IMR-90 (cell line): ENCODE measurements around the gene KCTD18. TPM values are rescaled to one million over a fixed set of nuclear protein-coding genes. Genes with fewer than 3 reads are reported as not detected.

Experiments
- ATAC-seq: fragments of 200-7000 bp; cut with Tn5 transposase; 2 replicates; pipeline ENCODE4 v1.9.1; 2020; ENCODE audit warnings: low read depth, mild to moderate bottlenecking, moderate library complexity
- BruUV-seq: library from RNA; stranded (reverse); fragments of 400-500 nt; replicated peaks from 2 replicates; lab custom pipeline; 2021; lab: Mats Ljungman, UMichigan
- CTCF ChIA-PET: fragments of 300-600 bp; formaldehyde crosslinking; extraction: SDS; loops from one replicate; lab custom pipeline; 2021; ENCODE audit warnings: antibody characterized with exemption; lab: Yijun Ruan, JAX
- POLR2A ChIA-PET: fragments of 300-600 bp; sonication (Branson Sonifier 250); formaldehyde crosslinking; loops from one replicate; lab custom pipeline; 2022; ENCODE audit warnings: antibody characterized with exemption; ENCODE audit not compliant: unreplicated experiment; lab: Charles Lee
- DNase-seq: peaks from one replicate; pipeline ENCODE4 v3.0.0; 2013
- H2AFZ ChIP-seq: replicated peaks from 2 replicates; pipeline ENCODE3; 2013; ENCODE audit warnings: low read length, mild to moderate bottlenecking; ENCODE audit not compliant: poor library complexity
- H2AK5ac ChIP-seq: 2 replicates; pipeline ENCODE4 v1.6.1; 2013; ENCODE audit warnings: low read depth, low read length, inconsistent platforms
- H2AK9ac ChIP-seq: replicated peaks from 2 replicates; pipeline ENCODE3; 2013; ENCODE audit warnings: mild to moderate bottlenecking, low read depth, low read length, moderate library complexity; ENCODE audit not compliant: poor library complexity
- H2BK120ac ChIP-seq: 2 replicates; pipeline ENCODE4 v1.6.1; 2013; ENCODE audit warnings: low read depth, low read length, inconsistent platforms
- H2BK15ac ChIP-seq: 3 replicates; pipeline ENCODE4 v1.6.1; 2013; ENCODE audit warnings: low read depth, low read length, inconsistent platforms
- H2BK20ac ChIP-seq: 2 replicates; pipeline ENCODE4 v1.6.1; 2013; ENCODE audit warnings: low read depth, mild to moderate bottlenecking, inconsistent platforms, low read length, moderate library complexity
- H2BK5ac ChIP-seq: 2 replicates; pipeline ENCODE4 v1.6.1; 2013; ENCODE audit warnings: mild to moderate bottlenecking, low read depth, low read length, inconsistent platforms; ENCODE audit not compliant: poor library complexity, severe bottlenecking
- H3K14ac ChIP-seq: replicated peaks from 2 replicates; pipeline ENCODE4 v1.6.1; 2013; ENCODE audit warnings: low read depth, low read length, inconsistent platforms
- H3K18ac ChIP-seq: 2 replicates; pipeline ENCODE4 v1.6.1; 2013; ENCODE audit warnings: low read depth, low read length, control low read depth
- H3K23ac ChIP-seq: 2 replicates; pipeline ENCODE4 v1.6.1; 2013; ENCODE audit warnings: low read depth, low read length, inconsistent platforms
- H3K27ac ChIP-seq: 2 replicates; pipeline ENCODE4 v1.5.1; 2013; ENCODE audit warnings: mild to moderate bottlenecking, control low read depth, low read length; ENCODE audit not compliant: insufficient read depth
- H3K27me3 ChIP-seq: 2 replicates; pipeline ENCODE4 v1.6.1; 2013; ENCODE audit warnings: low read length; ENCODE audit not compliant: control insufficient read depth, insufficient read depth
- H3K36me3 ChIP-seq: 2 replicates; pipeline ENCODE4 v1.6.1; 2013; ENCODE audit warnings: low read length, mixed read lengths; ENCODE audit not compliant: control insufficient read depth, insufficient read depth
- H3K4ac ChIP-seq: 2 replicates; pipeline ENCODE4 v1.6.1; 2013; ENCODE audit warnings: low read depth, low read length, inconsistent platforms
- H3K4me1 ChIP-seq: 2 replicates; pipeline ENCODE4 v1.6.1; 2013; ENCODE audit warnings: low read length, mixed read lengths; ENCODE audit not compliant: control insufficient read depth, insufficient read depth
- H3K4me2 ChIP-seq: 2 replicates; pipeline ENCODE4 v1.6.1; 2013; ENCODE audit warnings: low read depth, mild to moderate bottlenecking, control low read depth, low read length, moderate library complexity
- H3K4me3 ChIP-seq: 2 replicates; pipeline ENCODE4 v1.5.1; 2013; ENCODE audit warnings: low read depth, mild to moderate bottlenecking, control low read depth, low read length, moderate library complexity; ENCODE audit not compliant: insufficient read depth
- H3K56ac ChIP-seq: 2 replicates; pipeline ENCODE4 v1.6.1; 2013; ENCODE audit warnings: low read length, inconsistent platforms; ENCODE audit not compliant: insufficient read depth; ENCODE audit errors: extremely low read depth
- H3K79me1 ChIP-seq, 2 experiments: 2 replicates each; pipeline ENCODE4 v1.6.1; 2013; ENCODE audit warnings: low read length in 2 of 2, inconsistent platforms in 1 of 2, low read depth in 1 of 2
- H3K9ac ChIP-seq: 2 replicates; pipeline ENCODE4 v1.6.1; 2013; ENCODE audit warnings: low read depth, low read length, control low read depth
- H3K9me1 ChIP-seq: 2 replicates; pipeline ENCODE4 v1.6.1; 2013; ENCODE audit warnings: low read length, inconsistent platforms; ENCODE audit not compliant: insufficient read depth
- H3K9me3 ChIP-seq: 2 replicates; pipeline ENCODE4 v1.6.1; 2013; ENCODE audit warnings: low read length; ENCODE audit not compliant: control insufficient read depth, insufficient read depth
- H4K20me1 ChIP-seq: 2 replicates; pipeline ENCODE4 v1.6.1; 2013; ENCODE audit warnings: low read length, inconsistent platforms; ENCODE audit not compliant: insufficient read depth
- H4K5ac ChIP-seq: 2 replicates; pipeline ENCODE4 v1.6.1; 2013; ENCODE audit warnings: mild to moderate bottlenecking, low read depth, low read length, control low read depth
- H4K8ac ChIP-seq, 2 experiments: 2 replicates each; pipeline ENCODE4 v1.6.1; 2013; ENCODE audit warnings: low read depth in 2 of 2, low read length in 2 of 2, control low read depth in 1 of 2, inconsistent platforms in 1 of 2
- H4K91ac ChIP-seq: 2 replicates; pipeline ENCODE4 v1.6.1; 2013; ENCODE audit warnings: low read depth, low read length, inconsistent platforms; ENCODE audit not compliant: insufficient read depth
- BHLHE40 ChIP-seq: fragments of 150-350 bp; IDR thresholded peaks from 2 replicates; pipeline ENCODE4 v1.6.1; 2016; ENCODE audit warnings: mild to moderate bottlenecking, low read depth, low read length
- CEBPB ChIP-seq: IDR thresholded peaks from 2 replicates; pipeline ENCODE4 v1.6.1; 2012; ENCODE audit warnings: low read depth, low read length, improper control_type of control experiment
- CHD1 ChIP-seq: IDR thresholded peaks from 2 replicates; pipeline ENCODE4 v1.6.1; 2012; ENCODE audit warnings: low read depth, low read length, improper control_type of control experiment
- FOS ChIP-seq: fragments of 150-350 bp; IDR thresholded peaks from 2 replicates; pipeline ENCODE4 v1.6.1; 2016; ENCODE audit warnings: low read depth, low read length
- MAFK ChIP-seq: IDR thresholded peaks from 2 replicates; pipeline ENCODE4 v1.6.1; 2012; ENCODE audit warnings: low read depth, low read length, improper control_type of control experiment
- MAZ ChIP-seq: IDR thresholded peaks from 2 replicates; pipeline ENCODE4 v1.6.1; 2012; ENCODE audit warnings: low read depth, mild to moderate bottlenecking, low read length, improper control_type of control experiment, moderate library complexity, borderline replicate concordance
- MXI1 ChIP-seq: IDR thresholded peaks from 2 replicates; pipeline ENCODE4 v1.6.1; 2012; ENCODE audit warnings: low read depth, mild to moderate bottlenecking, low read length, moderate library complexity, borderline replicate concordance
- NFE2L2 ChIP-seq: fragments of 150-350 bp; IDR thresholded peaks from 2 replicates; pipeline ENCODE4 v1.6.1; 2016; ENCODE audit warnings: low read depth, mild to moderate bottlenecking, low read length
- POLR2A ChIP-seq: IDR thresholded peaks from 2 replicates; pipeline ENCODE4 v1.6.1; 2012; ENCODE audit warnings: mild to moderate bottlenecking, low read depth, low read length
- RAD21 ChIP-seq: IDR thresholded peaks from 2 replicates; pipeline ENCODE4 v1.6.1; 2012; ENCODE audit warnings: low read length, improper control_type of control experiment
- RCOR1 ChIP-seq: IDR thresholded peaks from 2 replicates; pipeline ENCODE4 v1.6.1; 2012; ENCODE audit warnings: mild to moderate bottlenecking, low read length, improper control_type of control experiment; ENCODE audit not compliant: insufficient replicate concordance
- RFX5 ChIP-seq: IDR thresholded peaks from 2 replicates; pipeline ENCODE4 v1.8.0; 2012; ENCODE audit warnings: low read depth, mild to moderate bottlenecking, low read length, moderate library complexity
- SMC3 ChIP-seq: fragments of 150-350 bp; IDR thresholded peaks from 2 replicates; pipeline ENCODE4 v1.6.1; 2016; ENCODE audit warnings: low read depth, mild to moderate bottlenecking, antibody characterized with exemption, low read length, moderate library complexity
- WGBS, 2 experiments: methylation state at CpG; one replicate each; pipeline versions ENCODE4 v1.1.5 to v1.1.7; 2013; ENCODE audit warnings: missing lambda C conversion rate in 2 of 2; ENCODE audit not compliant: insufficient read length in 1 of 2; ENCODE audit errors: extremely low coverage in 2 of 2; 5-methylcytosine and 5-hydroxymethylcytosine counted together
- dilution Hi-C: fragments of 300-500 bp; cut with HindIII; formaldehyde crosslinking; loops from one replicate; pipeline ENCODE4 v1.14.3; 2018; ENCODE audit warnings: low sequenced_read_pairs; ENCODE audit not compliant: unreplicated experiment
- in situ Hi-C: fragments of 300-500 bp; cut with MboI; formaldehyde crosslinking; loops from 3 replicates; pipeline ENCODE4 v1.14.3; 2019; ENCODE audit warnings: low sequenced_read_pairs, inconsistent platforms, mixed read lengths
- intact Hi-C: fragments of 100-400 bp; cut with micrococcal nuclease; formaldehyde crosslinking; loops from 2 replicates; pipeline ENCODE4 v1.10.0; 2022
- polyA plus RNA-seq, 3 experiments: library from polyadenylated mRNA; depleted of rRNA; stranded (reverse); fragments of >200 nt; gene quantifications; 2 replicates each; pipeline ENCODE4 v1.2.3, GENCODE V29; 2012; ENCODE audit warnings: low replicate concordance in 1 of 3
- total RNA-seq: library from RNA; depleted of rRNA; stranded (reverse); fragments of >200 nt; gene quantifications from 2 replicates; pipeline ENCODE4 v1.2.3, GENCODE V29; 2012
- TF ChIP-seq, protein P1 (sequence below): fragments of 150-350 bp; IDR thresholded peaks from 2 replicates; pipeline ENCODE4 v1.6.1; 2017; ENCODE audit warnings: mild to moderate bottlenecking, antibody characterized with exemption, low read length, low read depth
- TF ChIP-seq, protein P2 (sequence below): conservative IDR thresholded peaks from 2 replicates; pipeline ENCODE4 v1.5.1; 2012; ENCODE audit warnings: mild to moderate bottlenecking, low read depth, low read length, improper control_type of control experiment
- TF ChIP-seq, protein P3 (sequence below): fragments of 150-350 bp; IDR thresholded peaks from 2 replicates; pipeline ENCODE4 v1.6.1; 2016; ENCODE audit warnings: low read depth, mild to moderate bottlenecking, low read length, moderate library complexity, borderline replicate concordance

Gene KCTD18
- total and polyA plus RNA-seq, 2 of the 4 experiments (the other 2 are of a cell fraction), result 6.7 to 10.4 TPM

DNA sequence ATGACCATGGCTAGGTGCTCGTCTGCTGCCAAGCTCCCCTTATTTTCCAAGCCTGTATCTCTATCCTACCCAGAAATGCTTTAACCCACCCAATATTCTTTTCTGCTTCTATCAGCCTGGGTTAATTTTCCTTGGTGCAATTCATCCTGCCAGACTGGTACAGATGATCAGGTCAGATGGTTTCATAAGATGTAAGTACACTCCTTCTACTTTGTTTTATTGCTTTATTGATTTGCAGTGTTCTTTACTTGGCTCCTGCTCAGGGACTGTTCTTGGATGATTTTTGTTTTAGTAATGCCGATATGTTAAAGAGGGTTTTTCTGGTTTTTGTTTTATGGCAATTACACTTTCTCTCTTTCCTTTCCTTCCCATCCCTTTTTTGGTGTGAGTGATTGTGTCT lies 13.7 kb upstream of the KCTD18 start:
- H3K9ac ChIP-seq, result no peak overlapping the region
- H2BK5ac ChIP-seq, result no peak overlapping the region
- no peaks in the 10 kb centered on the region for H4K20me1 ChIP-seq
- no peaks in the 10 kb centered on the region for H3K36me3 ChIP-seq
- no peak overlapping the region for H3K56ac ChIP-seq
- H3K23ac ChIP-seq, result no peak overlapping the region
- H3K4me3 ChIP-seq, result no peak overlapping the region
- no peak overlapping the region for H2BK15ac ChIP-seq
- intact Hi-C loops (no loop called here), dilution Hi-C loops (no loop called here), in situ Hi-C loops (no loop called here)
- WGBS, 2 experiments, result 86% methylated on average over 1 of the region's 2 CpGs; no CpG with 5 or more reads in 1 of the 2 experiments
- H2BK120ac ChIP-seq, result no peak overlapping the region
- peaks cover 12% of the 10 kb centered on the region for H3K27me3 ChIP-seq
- peaks cover 13 to 25% of the 10 kb centered on the region in 2 experiments; a peak in 3 of 4 replicates for H3K79me1 ChIP-seq
- no peak overlapping the region for H3K4me2 ChIP-seq
- H4K91ac ChIP-seq, result no peak overlapping the region
- no peak overlapping the region for H4K5ac ChIP-seq
- H3K4ac ChIP-seq, result no peak overlapping the region
- no peak overlapping the region for H2AK5ac ChIP-seq
- no peak for DNase-seq
- ChIA-PET POLR2A (no interaction called here), CTCF (no interaction called here)
- no TSS peak for BruUV-seq
- no peaks in the 10 kb centered on the region for H3K9me3 ChIP-seq
- TF ChIP-seq MAZ (no peak), RFX5 (no peak), SMC3 (no peak), NFE2L2 (no peak), MXI1 (no peak), MAFK (no peak), POLR2A (no peak), BHLHE40 (no peak), CEBPB (no peak), RAD21 (no peak), RCOR1 (no peak), FOS (no peak), CHD1 (no peak)
- TF ChIP-seq, protein P1, sequence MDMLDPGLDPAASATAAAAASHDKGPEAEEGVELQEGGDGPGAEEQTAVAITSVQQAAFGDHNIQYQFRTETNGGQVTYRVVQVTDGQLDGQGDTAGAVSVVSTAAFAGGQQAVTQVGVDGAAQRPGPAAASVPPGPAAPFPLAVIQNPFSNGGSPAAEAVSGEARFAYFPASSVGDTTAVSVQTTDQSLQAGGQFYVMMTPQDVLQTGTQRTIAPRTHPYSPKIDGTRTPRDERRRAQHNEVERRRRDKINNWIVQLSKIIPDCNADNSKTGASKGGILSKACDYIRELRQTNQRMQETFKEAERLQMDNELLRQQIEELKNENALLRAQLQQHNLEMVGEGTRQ, result no peak
- TF ChIP-seq, protein P2, sequence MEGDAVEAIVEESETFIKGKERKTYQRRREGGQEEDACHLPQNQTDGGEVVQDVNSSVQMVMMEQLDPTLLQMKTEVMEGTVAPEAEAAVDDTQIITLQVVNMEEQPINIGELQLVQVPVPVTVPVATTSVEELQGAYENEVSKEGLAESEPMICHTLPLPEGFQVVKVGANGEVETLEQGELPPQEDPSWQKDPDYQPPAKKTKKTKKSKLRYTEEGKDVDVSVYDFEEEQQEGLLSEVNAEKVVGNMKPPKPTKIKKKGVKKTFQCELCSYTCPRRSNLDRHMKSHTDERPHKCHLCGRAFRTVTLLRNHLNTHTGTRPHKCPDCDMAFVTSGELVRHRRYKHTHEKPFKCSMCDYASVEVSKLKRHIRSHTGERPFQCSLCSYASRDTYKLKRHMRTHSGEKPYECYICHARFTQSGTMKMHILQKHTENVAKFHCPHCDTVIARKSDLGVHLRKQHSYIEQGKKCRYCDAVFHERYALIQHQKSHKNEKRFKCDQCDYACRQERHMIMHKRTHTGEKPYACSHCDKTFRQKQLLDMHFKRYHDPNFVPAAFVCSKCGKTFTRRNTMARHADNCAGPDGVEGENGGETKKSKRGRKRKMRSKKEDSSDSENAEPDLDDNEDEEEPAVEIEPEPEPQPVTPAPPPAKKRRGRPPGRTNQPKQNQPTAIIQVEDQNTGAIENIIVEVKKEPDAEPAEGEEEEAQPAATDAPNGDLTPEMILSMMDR, result no peak
- TF ChIP-seq, protein P3, sequence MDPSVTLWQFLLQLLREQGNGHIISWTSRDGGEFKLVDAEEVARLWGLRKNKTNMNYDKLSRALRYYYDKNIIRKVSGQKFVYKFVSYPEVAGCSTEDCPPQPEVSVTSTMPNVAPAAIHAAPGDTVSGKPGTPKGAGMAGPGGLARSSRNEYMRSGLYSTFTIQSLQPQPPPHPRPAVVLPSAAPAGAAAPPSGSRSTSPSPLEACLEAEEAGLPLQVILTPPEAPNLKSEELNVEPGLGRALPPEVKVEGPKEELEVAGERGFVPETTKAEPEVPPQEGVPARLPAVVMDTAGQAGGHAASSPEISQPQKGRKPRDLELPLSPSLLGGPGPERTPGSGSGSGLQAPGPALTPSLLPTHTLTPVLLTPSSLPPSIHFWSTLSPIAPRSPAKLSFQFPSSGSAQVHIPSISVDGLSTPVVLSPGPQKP, result no peak
- no peak overlapping the region for H3K14ac ChIP-seq
- no peaks in the 10 kb centered on the region for H3K9me1 ChIP-seq
- H3K4me1 ChIP-seq, result no peaks in the 10 kb centered on the region
- no peak for ATAC-seq
- H2AK9ac ChIP-seq, result no peak overlapping the region
- no peak overlapping the region for H3K18ac ChIP-seq
- no peak overlapping the region for H3K27ac ChIP-seq
- H2AFZ ChIP-seq, result no peak overlapping the region
- H2BK20ac ChIP-seq, result no peak overlapping the region
- no peak overlapping the region for H4K8ac ChIP-seq
